B cell (primary cell): ENCODE results near the gene RNF220. TPM values are rescaled to one million over a fixed set of nuclear protein-coding genes. Genes with fewer than 3 reads are reported as not detected.

ENCODE experiments used
- ATAC-seq: fragments of 200-7000 bp; cut with Tn5 transposase; one replicate; pipeline ENCODE4 v1.10.0; 2021; ENCODE audit warnings: low read depth, mild to moderate bottlenecking, moderate number of reproducible peaks, moderate library complexity
- CTCF ChIA-PET: fragments of 350-600 bp; sonication (Branson Sonifier 250); formaldehyde crosslinking; loops from one replicate; lab custom pipeline; 2021; ENCODE audit warnings: antibody characterized with exemption, inconsistent platforms; lab: Charles Lee
- POLR2A ChIA-PET: fragments of 350-600 bp; sonication (Branson Sonifier 250); formaldehyde crosslinking; loops from one replicate; lab custom pipeline; 2021; ENCODE audit warnings: antibody characterized with exemption; lab: Charles Lee
- DNase-seq: peaks from one replicate; pipeline ENCODE4 v3.0.0; 2013
- H2AFZ ChIP-seq: 2 replicates; pipeline ENCODE4 v1.6.1; 2012; ENCODE audit warnings: mild to moderate bottlenecking, low read depth, low read length; ENCODE audit not compliant: insufficient read depth, poor library complexity, severe bottlenecking
- H3K27ac ChIP-seq, 2 donors: 1 replicate in 1 of 2; 2 replicates in 1 of 2; pipeline ENCODE4 v1.5.1; 2012 to 2013; ENCODE audit warnings: low read length in 2 of 2, mild to moderate bottlenecking in 2 of 2, moderate library complexity in 1 of 2
- H3K27me3 ChIP-seq, 4 experiments: fragments of 200-600 bp in 1 of 4; sonication (generic) in 1 of 4; replicated peaks in 1 of 4; 1 replicate in 2 of 4; 2 replicates in 2 of 4; pipeline versions ENCODE4 v1.6.1 to v1.7.0; 2013 to 2016; ENCODE audit warnings: low read length in 3 of 4, mild to moderate bottlenecking in 2 of 4, mixed read lengths in 1 of 4, moderate library complexity in 1 of 4; ENCODE audit not compliant: insufficient read depth in 4 of 4, control insufficient read depth in 3 of 4; ENCODE audit errors: control extremely low read depth in 1 of 4
- H3K36me3 ChIP-seq, 2 experiments: replicated peaks in 1 of 2; 1 replicate in 1 of 2; 2 replicates in 1 of 2; pipeline versions ENCODE4 v1.6.1 to v1.7.1; 2013; ENCODE audit warnings: low read length in 1 of 2; ENCODE audit not compliant: insufficient read depth in 2 of 2, control insufficient read depth in 1 of 2; ENCODE audit errors: control extremely low read depth in 1 of 2, extremely low read depth in 1 of 2
- H3K4me1 ChIP-seq, 2 donors: fragments of 200-600 bp in 1 of 2; sonication (generic) in 1 of 2; 1 replicate in 1 of 2; 2 replicates in 1 of 2; pipeline versions ENCODE4 v1.5.1 to v1.6.1; 2013 to 2017; ENCODE audit warnings: low read length in 2 of 2; ENCODE audit not compliant: control insufficient read depth in 2 of 2, insufficient read depth in 2 of 2
- H3K4me2 ChIP-seq: replicated peaks from 2 replicates; pipeline ENCODE3; 2012; ENCODE audit warnings: mild to moderate bottlenecking, low read depth, low read length; ENCODE audit not compliant: poor library complexity, severe bottlenecking
- H3K4me3 ChIP-seq, 5 experiments: fragments of 200-600 bp in 1 of 5; sonication (generic) in 1 of 5; 1 replicate in 3 of 5; 2 replicates in 2 of 5; pipeline versions ENCODE4 v1.5.1 to v1.7.0; 2011 to 2016; ENCODE audit warnings: low read length in 4 of 5, mild to moderate bottlenecking in 4 of 5, low read depth in 2 of 5, control low read depth in 1 of 5, moderate library complexity in 1 of 5; ENCODE audit not compliant: insufficient read depth in 1 of 5; ENCODE audit errors: control extremely low read depth in 1 of 5, extremely low read depth in 1 of 5
- H3K79me2 ChIP-seq: fragments of 200-600 bp; sonication (generic); one replicate; pipeline ENCODE4 v1.6.0; 2016; ENCODE audit warnings: low read length; ENCODE audit not compliant: control insufficient read depth, insufficient read depth
- H3K9ac ChIP-seq: fragments of 200-600 bp; sonication (generic); 2 replicates; pipeline ENCODE4 v1.6.1; 2017; ENCODE audit warnings: mild to moderate bottlenecking, low read length, moderate library complexity
- H3K9me3 ChIP-seq, 3 donors: one replicate each; pipeline versions ENCODE4 v1.6.1 to v1.7.1; 2013; ENCODE audit warnings: low read length in 2 of 3; ENCODE audit not compliant: control insufficient read depth in 2 of 3, insufficient read depth in 1 of 3; ENCODE audit errors: control extremely low read depth in 1 of 3
- H4K20me1 ChIP-seq: 2 replicates; pipeline ENCODE4 v1.6.0; 2012; ENCODE audit warnings: mild to moderate bottlenecking, low read length; ENCODE audit not compliant: insufficient read depth, control insufficient read depth, poor library complexity, severe bottlenecking
- H3K27ac Mint-ChIP-seq: one replicate; pipeline ENCODE4 v1.8.0; 2021; ENCODE audit warnings: mixed read lengths
- H3K27me3 Mint-ChIP-seq: one replicate; pipeline ENCODE4 v1.8.0; 2021; ENCODE audit warnings: mixed read lengths
- H3K4me1 Mint-ChIP-seq: one replicate; pipeline ENCODE4 v1.8.0; 2021; ENCODE audit warnings: mixed read lengths
- H3K4me3 Mint-ChIP-seq: one replicate; pipeline ENCODE4 v1.8.0; 2021; ENCODE audit warnings: mixed read lengths
- H3K9me3 Mint-ChIP-seq: one replicate; pipeline ENCODE4 v1.8.0; 2022; ENCODE audit warnings: mixed read lengths; ENCODE audit not compliant: insufficient read depth
- EZH2 ChIP-seq: IDR thresholded peaks from 2 replicates; pipeline ENCODE4 v1.6.1; 2012; ENCODE audit warnings: borderline replicate concordance, low read depth, mild to moderate bottlenecking, moderate library complexity, low read length; ENCODE audit not compliant: insufficient read depth, poor library complexity, severe bottlenecking
- WGBS: methylation state at CpG from one replicate; pipeline ENCODE4 v1.1.5; 2013; ENCODE audit warnings: missing lambda C conversion rate; ENCODE audit not compliant: insufficient coverage; 5-methylcytosine and 5-hydroxymethylcytosine counted together
- intact Hi-C: fragments of 100-400 bp; cut with micrococcal nuclease; formaldehyde crosslinking; loops from one replicate; pipeline ENCODE4 v1.10.0; 2022
- polyA plus RNA-seq: library from polyadenylated mRNA; depleted of rRNA; stranded (reverse); fragments of >200 nt; gene quantifications from 2 replicates; pipeline ENCODE4 v1.2.3, GENCODE V29; 2012
- total RNA-seq, 2 donors: library from RNA; stranded (reverse); fragments of 120-200 nt in 1 of 2; gene quantifications; 1 replicate in 1 of 2; 2 replicates in 1 of 2; pipeline versions ENCODE4 v1.2.3 to v1.2.4, GENCODE V29; 2013 to 2022
- TF ChIP-seq, protein P1 (sequence below): fragments of 200-600 bp; IDR thresholded peaks from one replicate; pipeline ENCODE4 v1.8.0; 2022; ENCODE audit warnings: antibody characterized with exemption, mild to moderate bottlenecking

RNF220 gene
- total and polyA plus RNA-seq, 2 donors (not counting 1 experiment from before 2014, with no cell fraction given): 115 to 141 TPM

DNA sequence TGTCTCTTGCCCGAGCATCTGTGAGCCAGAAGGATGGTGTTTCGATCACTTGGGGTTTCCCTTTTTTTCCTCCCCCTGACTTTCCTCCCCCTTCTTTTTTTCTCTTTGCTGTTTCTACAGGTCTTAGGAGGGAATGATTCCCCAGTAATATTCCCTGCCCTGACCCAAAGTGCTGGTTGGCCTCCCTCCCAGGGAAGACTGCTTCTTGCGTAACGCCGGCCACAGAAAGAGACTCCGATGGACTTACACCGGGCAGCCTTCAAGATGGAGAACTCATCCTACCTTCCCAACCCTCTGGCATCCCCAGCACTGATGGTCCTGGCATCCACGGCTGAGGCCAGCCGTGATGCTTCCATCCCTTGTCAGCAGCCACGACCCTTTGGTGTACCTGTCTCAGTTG is 6.8 kb downstream of the RNF220 start:
- TF ChIP-seq, protein P1, sequence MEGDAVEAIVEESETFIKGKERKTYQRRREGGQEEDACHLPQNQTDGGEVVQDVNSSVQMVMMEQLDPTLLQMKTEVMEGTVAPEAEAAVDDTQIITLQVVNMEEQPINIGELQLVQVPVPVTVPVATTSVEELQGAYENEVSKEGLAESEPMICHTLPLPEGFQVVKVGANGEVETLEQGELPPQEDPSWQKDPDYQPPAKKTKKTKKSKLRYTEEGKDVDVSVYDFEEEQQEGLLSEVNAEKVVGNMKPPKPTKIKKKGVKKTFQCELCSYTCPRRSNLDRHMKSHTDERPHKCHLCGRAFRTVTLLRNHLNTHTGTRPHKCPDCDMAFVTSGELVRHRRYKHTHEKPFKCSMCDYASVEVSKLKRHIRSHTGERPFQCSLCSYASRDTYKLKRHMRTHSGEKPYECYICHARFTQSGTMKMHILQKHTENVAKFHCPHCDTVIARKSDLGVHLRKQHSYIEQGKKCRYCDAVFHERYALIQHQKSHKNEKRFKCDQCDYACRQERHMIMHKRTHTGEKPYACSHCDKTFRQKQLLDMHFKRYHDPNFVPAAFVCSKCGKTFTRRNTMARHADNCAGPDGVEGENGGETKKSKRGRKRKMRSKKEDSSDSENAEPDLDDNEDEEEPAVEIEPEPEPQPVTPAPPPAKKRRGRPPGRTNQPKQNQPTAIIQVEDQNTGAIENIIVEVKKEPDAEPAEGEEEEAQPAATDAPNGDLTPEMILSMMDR: no peak
- TF ChIP-seq EZH2: no peak
- Histone ChIP-seq H3K79me2 (no peaks in the 10 kb centered on the region), H2AFZ (no peak overlapping the region), H3K9me3 (peaks cover 0 to 17% (median 0%) of the 10 kb centered on the region in 3 donors), H3K27ac (no peak overlapping the region), H3K4me1 (peaks cover 24 to 47% of the 10 kb centered on the region in 2 donors), H3K4me3 (no peak overlapping the region), H3K9ac (no peak overlapping the region), H3K4me2 (no peak overlapping the region), H4K20me1 (no peaks in the 10 kb centered on the region), H3K36me3 (no peaks in the 10 kb centered on the region), H3K27me3 (peaks cover 0 to 89% (median 75%) of the 10 kb centered on the region in 4 experiments)
- H3K27ac Mint-ChIP-seq: no peak overlapping the region
- ATAC-seq: no peak
- POLR2A ChIA-PET: no interaction called here
- no peak overlapping the region for H3K4me3 Mint-ChIP-seq
- CTCF ChIA-PET: no interaction called here
- peaks cover 17% of the 10 kb centered on the region for H3K27me3 Mint-ChIP-seq
- H3K9me3 Mint-ChIP-seq: no peaks in the 10 kb centered on the region
- H3K4me1 Mint-ChIP-seq: peaks cover 22% of the 10 kb centered on the region
- 64% methylated on average over 8 of the region's 10 CpGs for WGBS
- no peak for DNase-seq
- intact Hi-C loops: no loop called here

- intact Hi-C loops: no loop called here
- no peak overlapping the region for H3K27ac Mint-ChIP-seq
- H3K36me3 ChIP-seq: no peaks in the 10 kb centered on the region
- H3K9ac ChIP-seq: no peak overlapping the region
- TF ChIP-seq, protein P1: no peak
- TF ChIP-seq EZH2: no peak
- H3K27me3 Mint-ChIP-seq: peaks cover 24% of the 10 kb centered on the region
- H2AFZ ChIP-seq: no peak overlapping the region
- ChIA-PET POLR2A (interaction anchor here (0.6 kb wide), 1 partner anchor 124 kb away, joined by 3 read pairs; no protein-coding TSS in a partner anchor), CTCF (no interaction called here)
- H3K4me3 Mint-ChIP-seq: no peak overlapping the region
- H3K4me1 ChIP-seq: peaks cover 23 to 44% of the 10 kb centered on the region in 2 donors
- H3K4me2 ChIP-seq: no peak overlapping the region
- H3K79me2 ChIP-seq: no peaks in the 10 kb centered on the region
- H4K20me1 ChIP-seq: no peaks in the 10 kb centered on the region
- H3K27ac ChIP-seq: no peak overlapping the region
- H3K4me3 ChIP-seq: no peak overlapping the region
- no peak for ATAC-seq
- H3K9me3 ChIP-seq: peaks cover 0 to 18% (median 0%) of the 10 kb centered on the region in 3 donors
- H3K27me3 ChIP-seq: peaks cover 0 to 90% (median 78%) of the 10 kb centered on the region in 4 experiments
- WGBS: 25% methylated on average over 1 of the region's 7 CpGs
- H3K4me1 Mint-ChIP-seq: peaks cover 22% of the 10 kb centered on the region
- no peak for DNase-seq
- H3K9me3 Mint-ChIP-seq: no peaks in the 10 kb centered on the region
These were observed 7.5 kb downstream of the RNF220 start for GRCh38 chr1:44412601-44413000.
